ENCODE data around the gene PACRG. TPM values are rescaled to one million over a fixed set of nuclear protein-coding genes. Genes with fewer than 3 reads are reported as not detected.

PACRG gene
- total and polyA plus RNA-seq, 2 experiments from 2014 or later = 0.17 to 0.68 TPM

- Mint-ChIP-seq H3K27ac (no peak overlapping the region), H3K4me3 (no peak overlapping the region), H3K9me3 (peaks cover 10% of the 10 kb centered on the region), H3K36me3 (ENCODE audit: low read depth) (no peaks in the 10 kb centered on the region), H3K4me1 (no peaks in the 10 kb centered on the region; the same call in 2 of the 3 replicates), H3K27me3 (ENCODE audit: insufficient read depth, low read depth, poor library complexity) (no peaks in the 10 kb centered on the region)
- H3K36me3 ChIP-seq (ENCODE audit: insufficient read depth) = no peaks in the 10 kb centered on the region
- DNase-seq (ENCODE audit: low spot score) (no peak), ATAC-seq (no peak)
- H3K27ac ChIP-seq (ENCODE audit: low read depth) = no peak overlapping the region
- H3F3A ChIP-seq (replicated peaks; ENCODE audit: low read depth) = no peaks in the 10 kb centered on the region
- no peak overlapping the region for H3K4me3 ChIP-seq
- no peak overlapping the region for H2AFZ ChIP-seq
- H3K4me2 ChIP-seq = no peak overlapping the region
- no peaks in the 10 kb centered on the region for H3K27me3 ChIP-seq (ENCODE audit: insufficient read depth)
- no peaks in the 10 kb centered on the region for H3K79me2 ChIP-seq (replicated peaks; ENCODE audit: insufficient read depth)
- H4K20me1 ChIP-seq (replicated peaks; ENCODE audit: insufficient read depth) = no peaks in the 10 kb centered on the region
- H3K9me2 ChIP-seq (ENCODE audit: insufficient read depth) = peaks cover 3% of the 10 kb centered on the region; the same call in 1 of the 2 replicates
- no peaks in the 10 kb centered on the region for H3K4me1 ChIP-seq (ENCODE audit: insufficient read depth)
- TF ChIP-seq STAT1 (IDR thresholded peaks at IDR 0.05; ENCODE audit: unreplicated experiment) (no peak), CREB1 (CRISPR knock-in tag; IDR thresholded peaks at IDR 0.05; ENCODE audit: low read depth) (no peak), CTCF (conservative IDR thresholded peaks at IDR 0.05; ENCODE audit: low read depth in 2 of 2) (no peak), ZNF331 (CRISPR knock-in tag; IDR thresholded peaks at IDR 0.05; ENCODE audit: low read depth) (no peak), JUNB (IDR thresholded peaks at IDR 0.05; ENCODE audit: unreplicated experiment) (no peak), ZNF114 (CRISPR knock-in tag; IDR thresholded peaks at IDR 0.05) (no peak), EZH2 (IDR thresholded peaks at IDR 0.05; ENCODE audit: low read depth, unreplicated experiment) (no peak), ETS1 (IDR thresholded peaks at IDR 0.05) (no peak), NANOG (IDR thresholded peaks at IDR 0.05; ENCODE audit: borderline replicate concordance) (no peak), POLR2AphosphoS5 (IDR thresholded peaks at IDR 0.05; ENCODE audit: low read depth) (no peak), REST (IDR thresholded peaks at IDR 0.05; ENCODE audit: unreplicated experiment) (no peak), EZH2phosphoT487 (IDR thresholded peaks at IDR 0.05; ENCODE audit: unreplicated experiment) (no peak), ZNF462 (CRISPR knock-in tag; IDR thresholded peaks at IDR 0.05) (no peak)
Observed at GRCh38 chr6:163229050-163229449, 501.3 kb downstream of the PACRG start.
